K562 (cell line): ENCODE measurements around the gene CLIP2. TPM values are rescaled to one million over a fixed set of nuclear protein-coding genes. Genes with fewer than 3 reads are reported as not detected.

ENCODE experiments used
- BCOR ChIP-seq: fragments of 450-650 bp; IDR thresholded peaks from 2 replicates; pipeline ENCODE4 v1.6.1; 2016
- PCBP1 ChIP-seq: fragments of 200-400 bp; formaldehyde crosslinking; IDR thresholded peaks from 2 replicates; pipeline ENCODE4 v1.6.1; 2018; ENCODE audit warnings: mild to moderate bottlenecking, low read depth, low read length; ENCODE audit not compliant: poor library complexity, severe bottlenecking
- PHF20 ChIP-seq: fragments of 450-650 bp; IDR thresholded peaks from 2 replicates; pipeline ENCODE4 v1.6.1; 2018; ENCODE audit not compliant: partially characterized antibody
- XRCC5 ChIP-seq: fragments of 200-400 bp; formaldehyde crosslinking; IDR thresholded peaks from 2 replicates; pipeline ENCODE4 v1.6.1; 2017; ENCODE audit warnings: low read depth, mild to moderate bottlenecking, low read length
- ZNF518B ChIP-seq: fragments of 250-450 bp; sonication (Bioruptor Pico); IDR thresholded peaks from 2 replicates; pipeline ENCODE4 v1.5.0; 2021; ENCODE audit warnings: mild to moderate bottlenecking, moderate library complexity
- ZNF655 ChIP-seq: fragments of 250-450 bp; sonication (Bioruptor Pico); IDR thresholded peaks from 2 replicates; pipeline ENCODE4 v1.5.0; 2021
- polyA plus RNA-seq, 8 experiments: library from polyadenylated mRNA; depleted of rRNA in 4 of 8; stranded (reverse) in 5 of 8; unstranded in 3 of 8; fragments of >200 nt; fragmentation: Nextera tagmentation in 2 of 8; fragmentation: Illumina TruSeq in 1 of 8; extraction: Ambion mirVana in 2 of 8; extraction: Trizol in 1 of 8; gene quantifications; 2 replicates each; pipeline versions ENCODE4 v1.2.1 to v1.2.3, GENCODE V29; 2011 to 2014; ENCODE audit warnings: inconsistent platforms in 1 of 8, missing spikeins in 1 of 8
- total RNA-seq, 7 experiments: library from RNA; depleted of rRNA in 6 of 7; stranded (reverse); fragments of >200 nt in 6 of 7; fragmentation: Illumina TruSeq in 2 of 7; extraction: Trizol in 2 of 7; gene quantifications; 2 replicates each; pipeline versions ENCODE4 v1.2.1 to v1.2.3, GENCODE V29; 2011 to 2021; ENCODE audit warnings: low replicate concordance in 1 of 7
- TF ChIP-seq, protein P1 (sequence below), 2 experiments: fragments of 450-650 bp; formaldehyde crosslinking in 1 of 2; IDR thresholded peaks; 2 replicates each; pipeline versions ENCODE4 v1.4.0 to v1.6.1; 2014 to 2020; ENCODE audit warnings: mild to moderate bottlenecking in 2 of 2, borderline replicate concordance in 1 of 2, low read depth in 1 of 2
- TF ChIP-seq, protein P2 (sequence below): fragments of 450-650 bp; IDR thresholded peaks from 2 replicates; pipeline ENCODE4 v1.7.1; 2018; ENCODE audit warnings: mild to moderate bottlenecking, low read depth; ENCODE audit not compliant: partially characterized antibody
- TF ChIP-seq, protein P3 (sequence below): sonication (generic); formaldehyde crosslinking; IDR thresholded peaks from 2 replicates; pipeline ENCODE4 v1.9.0; 2022; ENCODE audit warnings: mild to moderate bottlenecking, missing genetic modification reagents

Gene CLIP2
- total and polyA plus RNA-seq, 9 of the 15 experiments (the other 6 are each of a cell fraction or from before 2014, with no cell fraction given) = 0.07 to 5.4 (median 2.1) TPM

- TF ChIP-seq ZNF518B (CRISPR knock-in tag) (no peak), PCBP1 (no peak), BCOR (peak; percentile 66; the same call in 1 of the 2 replicates), PHF20 (no peak), XRCC5 (0 out of 2 replicates have a peak, but pooled peaks have one; percentile 11), ZNF655 (CRISPR knock-in tag) (no peak)
- TF ChIP-seq, protein P1, sequence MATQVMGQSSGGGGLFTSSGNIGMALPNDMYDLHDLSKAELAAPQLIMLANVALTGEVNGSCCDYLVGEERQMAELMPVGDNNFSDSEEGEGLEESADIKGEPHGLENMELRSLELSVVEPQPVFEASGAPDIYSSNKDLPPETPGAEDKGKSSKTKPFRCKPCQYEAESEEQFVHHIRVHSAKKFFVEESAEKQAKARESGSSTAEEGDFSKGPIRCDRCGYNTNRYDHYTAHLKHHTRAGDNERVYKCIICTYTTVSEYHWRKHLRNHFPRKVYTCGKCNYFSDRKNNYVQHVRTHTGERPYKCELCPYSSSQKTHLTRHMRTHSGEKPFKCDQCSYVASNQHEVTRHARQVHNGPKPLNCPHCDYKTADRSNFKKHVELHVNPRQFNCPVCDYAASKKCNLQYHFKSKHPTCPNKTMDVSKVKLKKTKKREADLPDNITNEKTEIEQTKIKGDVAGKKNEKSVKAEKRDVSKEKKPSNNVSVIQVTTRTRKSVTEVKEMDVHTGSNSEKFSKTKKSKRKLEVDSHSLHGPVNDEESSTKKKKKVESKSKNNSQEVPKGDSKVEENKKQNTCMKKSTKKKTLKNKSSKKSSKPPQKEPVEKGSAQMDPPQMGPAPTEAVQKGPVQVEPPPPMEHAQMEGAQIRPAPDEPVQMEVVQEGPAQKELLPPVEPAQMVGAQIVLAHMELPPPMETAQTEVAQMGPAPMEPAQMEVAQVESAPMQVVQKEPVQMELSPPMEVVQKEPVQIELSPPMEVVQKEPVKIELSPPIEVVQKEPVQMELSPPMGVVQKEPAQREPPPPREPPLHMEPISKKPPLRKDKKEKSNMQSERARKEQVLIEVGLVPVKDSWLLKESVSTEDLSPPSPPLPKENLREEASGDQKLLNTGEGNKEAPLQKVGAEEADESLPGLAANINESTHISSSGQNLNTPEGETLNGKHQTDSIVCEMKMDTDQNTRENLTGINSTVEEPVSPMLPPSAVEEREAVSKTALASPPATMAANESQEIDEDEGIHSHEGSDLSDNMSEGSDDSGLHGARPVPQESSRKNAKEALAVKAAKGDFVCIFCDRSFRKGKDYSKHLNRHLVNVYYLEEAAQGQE (IDR thresholded peaks at IDR 0.05; ENCODE audit: borderline replicate concordance) = peak; percentile 99
- TF ChIP-seq, protein P1 (CRISPR knock-in tag; IDR thresholded peaks at IDR 0.05; ENCODE audit: low read depth) = no peak
- TF ChIP-seq, protein P2, sequence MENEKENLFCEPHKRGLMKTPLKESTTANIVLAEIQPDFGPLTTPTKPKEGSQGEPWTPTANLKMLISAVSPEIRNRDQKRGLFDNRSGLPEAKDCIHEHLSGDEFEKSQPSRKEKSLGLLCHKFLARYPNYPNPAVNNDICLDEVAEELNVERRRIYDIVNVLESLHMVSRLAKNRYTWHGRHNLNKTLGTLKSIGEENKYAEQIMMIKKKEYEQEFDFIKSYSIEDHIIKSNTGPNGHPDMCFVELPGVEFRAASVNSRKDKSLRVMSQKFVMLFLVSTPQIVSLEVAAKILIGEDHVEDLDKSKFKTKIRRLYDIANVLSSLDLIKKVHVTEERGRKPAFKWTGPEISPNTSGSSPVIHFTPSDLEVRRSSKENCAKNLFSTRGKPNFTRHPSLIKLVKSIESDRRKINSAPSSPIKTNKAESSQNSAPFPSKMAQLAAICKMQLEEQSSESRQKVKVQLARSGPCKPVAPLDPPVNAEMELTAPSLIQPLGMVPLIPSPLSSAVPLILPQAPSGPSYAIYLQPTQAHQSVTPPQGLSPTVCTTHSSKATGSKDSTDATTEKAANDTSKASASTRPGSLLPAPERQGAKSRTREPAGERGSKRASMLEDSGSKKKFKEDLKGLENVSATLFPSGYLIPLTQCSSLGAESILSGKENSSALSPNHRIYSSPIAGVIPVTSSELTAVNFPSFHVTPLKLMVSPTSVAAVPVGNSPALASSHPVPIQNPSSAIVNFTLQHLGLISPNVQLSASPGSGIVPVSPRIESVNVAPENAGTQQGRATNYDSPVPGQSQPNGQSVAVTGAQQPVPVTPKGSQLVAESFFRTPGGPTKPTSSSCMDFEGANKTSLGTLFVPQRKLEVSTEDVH = no peak
- TF ChIP-seq, protein P3, sequence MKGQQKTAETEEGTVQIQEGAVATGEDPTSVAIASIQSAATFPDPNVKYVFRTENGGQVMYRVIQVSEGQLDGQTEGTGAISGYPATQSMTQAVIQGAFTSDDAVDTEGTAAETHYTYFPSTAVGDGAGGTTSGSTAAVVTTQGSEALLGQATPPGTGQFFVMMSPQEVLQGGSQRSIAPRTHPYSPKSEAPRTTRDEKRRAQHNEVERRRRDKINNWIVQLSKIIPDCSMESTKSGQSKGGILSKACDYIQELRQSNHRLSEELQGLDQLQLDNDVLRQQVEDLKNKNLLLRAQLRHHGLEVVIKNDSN = peak; percentile 62; the same call in 1 of the 2 replicates
Measured at GRCh38 chr7:74365322-74366022, 76.3 kb downstream of the CLIP2 start (continued).
